HUES48 (cell line): ENCODE results near the gene MLC1.

Experiments used
- H3K27ac ChIP-seq: one replicate; pipeline ENCODE4 v1.7.0; 2013; ENCODE audit warnings: low read depth, low read length, inconsistent platforms
- H3K27me3 ChIP-seq: 2 replicates; pipeline ENCODE4 v1.6.1; 2013; ENCODE audit warnings: mild to moderate bottlenecking, low read length; ENCODE audit not compliant: control insufficient read depth, insufficient read depth
- H3K36me3 ChIP-seq: 2 replicates; pipeline ENCODE4 v1.6.1; 2013; ENCODE audit warnings: low read length; ENCODE audit not compliant: control insufficient read depth, insufficient read depth
- H3K4me1 ChIP-seq: 2 replicates; pipeline ENCODE4 v1.6.1; 2013; ENCODE audit warnings: mild to moderate bottlenecking, low read length; ENCODE audit not compliant: control insufficient read depth, insufficient read depth
- H3K4me3 ChIP-seq: 2 replicates; pipeline ENCODE4 v1.5.1; 2013; ENCODE audit warnings: mild to moderate bottlenecking, low read depth, low read length
- H3K9ac ChIP-seq: 2 replicates; pipeline ENCODE4 v1.6.1; 2013; ENCODE audit warnings: mild to moderate bottlenecking, low read depth, low read length, moderate library complexity
- H3K9me3 ChIP-seq: 2 replicates; pipeline ENCODE4 v1.6.1; 2013; ENCODE audit warnings: low read length; ENCODE audit not compliant: control insufficient read depth, insufficient read depth

MLC1 gene

GRCh38 chr22:50016988-50017700, 68.1 kb downstream of the MLC1 start:
- H3K27ac ChIP-seq, result no peak overlapping the region
- H3K9ac ChIP-seq, result no peak overlapping the region
- H3K27me3 ChIP-seq, result peaks cover 50% of the 10 kb centered on the region
- H3K4me1 ChIP-seq, result no peaks in the 10 kb centered on the region
- no peak overlapping the region for H3K4me3 ChIP-seq
- H3K9me3 ChIP-seq, result no peaks in the 10 kb centered on the region; the same call in 1 of the 2 replicates
- no peaks in the 10 kb centered on the region for H3K36me3 ChIP-seq

- Histone ChIP-seq H3K27ac (no peak overlapping the region), H3K27me3 (peaks cover 57% of the 10 kb centered on the region), H3K4me1 (no peaks in the 10 kb centered on the region), H3K4me3 (no peak overlapping the region), H3K9me3 (no peaks in the 10 kb centered on the region; the same call in 1 of the 2 replicates), H3K36me3 (no peaks in the 10 kb centered on the region), H3K9ac (no peak overlapping the region)
Observed at GRCh38 chr22:50016308-50016987, 68.8 kb downstream of the MLC1 start.

GRCh38 chr22:50015451-50016307, 69.5 kb downstream of the MLC1 start:
- H3K9me3 ChIP-seq, result no peaks in the 10 kb centered on the region
- H3K4me1 ChIP-seq, result no peaks in the 10 kb centered on the region
- no peak overlapping the region for H3K9ac ChIP-seq
- peaks cover 64% of the 10 kb centered on the region for H3K27me3 ChIP-seq
- no peaks in the 10 kb centered on the region for H3K36me3 ChIP-seq
- H3K27ac ChIP-seq, result no peak overlapping the region
- H3K4me3 ChIP-seq, result no peak overlapping the region

GRCh38 chr22:50014655-50015401, 70.4 kb downstream of the MLC1 start:
- Histone ChIP-seq H3K9ac (no peak overlapping the region), H3K27me3 (peaks cover 71% of the 10 kb centered on the region), H3K4me1 (no peaks in the 10 kb centered on the region), H3K36me3 (no peaks in the 10 kb centered on the region), H3K9me3 (no peaks in the 10 kb centered on the region), H3K4me3 (peak overlapping the region; percentile 52), H3K27ac (no peak overlapping the region)

- Histone ChIP-seq H3K27ac (no peak overlapping the region), H3K4me1 (no peaks in the 10 kb centered on the region), H3K9ac (no peak overlapping the region), H3K9me3 (no peaks in the 10 kb centered on the region), H3K27me3 (peaks cover 71% of the 10 kb centered on the region), H3K36me3 (no peaks in the 10 kb centered on the region), H3K4me3 (no peak overlapping the region)
Observed at GRCh38 chr22:50014053-50014501, 71.1 kb downstream of the MLC1 start.

GRCh38 chr22:50012211-50013181, 72.7 kb downstream of the MLC1 start, which contains the start of gene IL17REL:
TSS of gene IL17REL (minus strand) at chr22:50012765. CDS start at chr22:50012646, 119 bp downstream.
- H3K4me1 ChIP-seq, result peaks cover 4% of the 10 kb centered on the region; the same call in 1 of the 2 replicates
- no peak within 1 kb of the TSS for H3K9ac ChIP-seq
- H3K27ac ChIP-seq, result no peak within 1 kb of the TSS
- H3K4me3 ChIP-seq, result no peak within 1 kb of the TSS
- H3K36me3 ChIP-seq, result no peaks in the 10 kb centered on the region
- H3K27me3 ChIP-seq, result peaks cover 64% of the 10 kb centered on the region
- no peaks in the 10 kb centered on the region for H3K9me3 ChIP-seq

GRCh38 chr22:50011447-50012210, 73.6 kb downstream of the MLC1 start:
- Histone ChIP-seq H3K4me3 (no peak overlapping the region), H3K27ac (no peak overlapping the region), H3K9ac (no peak overlapping the region), H3K36me3 (no peaks in the 10 kb centered on the region), H3K27me3 (peaks cover 63% of the 10 kb centered on the region), H3K4me1 (peaks cover 4% of the 10 kb centered on the region; the same call in 1 of the 2 replicates), H3K9me3 (no peaks in the 10 kb centered on the region)

GRCh38 chr22:50010676-50011446, 74.4 kb downstream of the MLC1 start:
- peaks cover 4% of the 10 kb centered on the region; the same call in 1 of the 2 replicates for H3K4me1 ChIP-seq
- H3K27ac ChIP-seq, result no peak overlapping the region
- no peaks in the 10 kb centered on the region for H3K9me3 ChIP-seq
- no peaks in the 10 kb centered on the region for H3K36me3 ChIP-seq
- H3K9ac ChIP-seq, result no peak overlapping the region
- peaks cover 57% of the 10 kb centered on the region for H3K27me3 ChIP-seq
- peak overlapping the region; percentile 21; the same call in 1 of the 2 replicates for H3K4me3 ChIP-seq
